Measurements from ENCODE around the gene DHDH.

DNA sequence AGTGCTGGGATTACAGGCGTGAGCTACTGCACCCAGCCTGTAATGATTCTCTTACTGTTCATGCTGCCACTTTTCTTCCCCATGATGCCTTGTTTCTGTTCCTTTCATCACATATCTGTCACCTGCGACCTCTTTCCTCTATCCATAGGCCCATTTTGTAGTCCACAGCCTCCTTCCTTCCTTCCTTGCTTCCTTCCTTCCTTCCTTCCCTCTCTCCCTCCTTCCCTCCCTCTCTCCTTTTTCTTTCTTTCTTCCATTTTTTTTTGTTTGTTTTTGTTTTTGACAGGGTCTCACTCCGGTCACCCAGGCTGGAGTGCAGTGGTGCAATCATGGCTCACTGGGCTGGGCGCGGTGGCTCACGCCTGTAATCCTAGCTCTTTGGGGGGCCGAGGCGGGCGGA lies 55.4 kb downstream of the DHDH start:
- TF ChIP-seq, protein P1, sequence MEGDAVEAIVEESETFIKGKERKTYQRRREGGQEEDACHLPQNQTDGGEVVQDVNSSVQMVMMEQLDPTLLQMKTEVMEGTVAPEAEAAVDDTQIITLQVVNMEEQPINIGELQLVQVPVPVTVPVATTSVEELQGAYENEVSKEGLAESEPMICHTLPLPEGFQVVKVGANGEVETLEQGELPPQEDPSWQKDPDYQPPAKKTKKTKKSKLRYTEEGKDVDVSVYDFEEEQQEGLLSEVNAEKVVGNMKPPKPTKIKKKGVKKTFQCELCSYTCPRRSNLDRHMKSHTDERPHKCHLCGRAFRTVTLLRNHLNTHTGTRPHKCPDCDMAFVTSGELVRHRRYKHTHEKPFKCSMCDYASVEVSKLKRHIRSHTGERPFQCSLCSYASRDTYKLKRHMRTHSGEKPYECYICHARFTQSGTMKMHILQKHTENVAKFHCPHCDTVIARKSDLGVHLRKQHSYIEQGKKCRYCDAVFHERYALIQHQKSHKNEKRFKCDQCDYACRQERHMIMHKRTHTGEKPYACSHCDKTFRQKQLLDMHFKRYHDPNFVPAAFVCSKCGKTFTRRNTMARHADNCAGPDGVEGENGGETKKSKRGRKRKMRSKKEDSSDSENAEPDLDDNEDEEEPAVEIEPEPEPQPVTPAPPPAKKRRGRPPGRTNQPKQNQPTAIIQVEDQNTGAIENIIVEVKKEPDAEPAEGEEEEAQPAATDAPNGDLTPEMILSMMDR (conservative IDR thresholded peaks at IDR 0.05; ENCODE audit: low read length): no peak
- TF ChIP-seq EZH2phosphoT487 (IDR thresholded peaks at IDR 0.05; ENCODE audit: borderline replicate concordance, low read depth, low read length): no peak
